Measurements from ENCODE around the gene CYB561D1. TPM values are rescaled to one million over a fixed set of nuclear protein-coding genes. Genes with fewer than 3 reads are reported as not detected.
A peak's percentile ranks its signal among the peaks of the same experiment; 100 is the strongest.

CYB561D1 gene
- total and polyA plus RNA-seq, 9 of the 15 experiments (the other 6 are each of a cell fraction or from before 2014, with no cell fraction given) = 0.71 to 7.2 (median 3.5) TPM

DNA sequence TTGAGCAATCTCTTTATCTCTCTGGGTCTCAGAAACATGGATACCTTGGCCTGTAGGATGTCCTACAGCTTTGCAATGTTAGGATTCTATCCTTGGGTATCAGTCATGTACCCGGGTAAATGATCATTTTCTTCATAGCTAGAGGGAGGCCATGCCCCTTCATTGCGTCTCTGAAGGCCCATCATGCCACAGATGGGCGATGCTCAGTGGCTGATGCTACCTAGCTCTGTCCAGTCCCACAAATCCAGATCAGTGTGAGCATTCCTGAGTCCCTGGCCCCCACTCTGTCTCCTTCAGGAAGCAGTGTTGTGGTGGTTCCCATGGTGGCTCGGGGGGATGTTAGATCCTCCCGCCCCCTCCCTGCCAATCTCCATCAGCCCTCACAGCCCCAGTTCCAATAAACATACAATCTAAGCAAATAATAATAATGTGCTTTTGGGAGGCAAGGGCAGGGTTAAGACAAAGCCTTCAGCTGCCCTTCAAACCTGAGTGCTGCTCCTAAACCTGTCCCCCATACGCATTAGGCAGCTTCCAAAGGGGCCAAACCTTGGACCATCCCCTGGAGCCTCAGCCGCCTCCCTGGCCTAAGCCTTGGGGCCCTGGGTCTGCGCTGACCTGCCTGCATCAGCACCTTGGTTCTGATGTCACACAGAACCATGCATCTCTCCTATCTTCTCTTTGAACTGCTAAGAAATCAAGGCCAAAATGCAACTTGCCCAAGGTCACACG, 45.1 kb downstream of the CYB561D1 start:
- H3K9ac ChIP-seq (ENCODE audit: insufficient read depth in 1 of 2, low read depth in 2 of 2, low read length in 2 of 2) = no peak overlapping the region
- ChIA-PET CTCF (ENCODE audit: low intra/inter-chr PET ratio) (no interaction called here), POLR2A (interaction anchor here (0.6 to 3.6 kb wide), 9 partner anchors 7 to 299 kb away, joined by 3 to 19 read pairs (median 3); partner anchors contain the start of gene GNAI3)
- no TSS peak for BruUV-seq (replicated peaks)
- FAIRE-seq (no peak), DNase-seq (ENCODE audit: extremely low read depth in 1 of 4, low spot score in 3 of 4) (peak in 1 of 4 experiments; percentile 4), ATAC-seq (no peak)
- in situ Hi-C loops (cut with MboI) = no loop called here
- H3K79me2 ChIP-seq (ENCODE audit: control insufficient read depth, insufficient read depth, low read length) = no peaks in the 10 kb centered on the region
- no peaks in the 10 kb centered on the region for H3K9me1 ChIP-seq (ENCODE audit: control insufficient read depth, insufficient read depth, low read length)
- TF ChIP-seq CCNT2 (IDR thresholded peaks at IDR 0.05; ENCODE audit: borderline replicate concordance, extremely low read depth, insufficient read length, low read depth, low read length) = no peak
- TF ChIP-seq, protein P1, sequence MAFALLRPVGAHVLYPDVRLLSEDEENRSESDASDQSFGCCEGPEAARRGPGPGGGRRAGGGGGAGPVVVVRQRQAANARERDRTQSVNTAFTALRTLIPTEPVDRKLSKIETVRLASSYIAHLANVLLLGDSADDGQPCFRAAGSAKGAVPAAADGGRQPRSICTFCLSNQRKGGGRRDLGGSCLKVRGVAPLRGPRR (CRISPR knock-in tag; IDR thresholded peaks at IDR 0.05) = no peak
- TF ChIP-seq JUND (IDR thresholded peaks at IDR 0.05; ENCODE audit: borderline replicate concordance, low read depth, low read length) = no peak
- no peak for TF ChIP-seq JUND (tag; IDR thresholded peaks at IDR 0.05; ENCODE audit: borderline replicate concordance, low read depth, low read length)
- TF ChIP-seq, protein P2, sequence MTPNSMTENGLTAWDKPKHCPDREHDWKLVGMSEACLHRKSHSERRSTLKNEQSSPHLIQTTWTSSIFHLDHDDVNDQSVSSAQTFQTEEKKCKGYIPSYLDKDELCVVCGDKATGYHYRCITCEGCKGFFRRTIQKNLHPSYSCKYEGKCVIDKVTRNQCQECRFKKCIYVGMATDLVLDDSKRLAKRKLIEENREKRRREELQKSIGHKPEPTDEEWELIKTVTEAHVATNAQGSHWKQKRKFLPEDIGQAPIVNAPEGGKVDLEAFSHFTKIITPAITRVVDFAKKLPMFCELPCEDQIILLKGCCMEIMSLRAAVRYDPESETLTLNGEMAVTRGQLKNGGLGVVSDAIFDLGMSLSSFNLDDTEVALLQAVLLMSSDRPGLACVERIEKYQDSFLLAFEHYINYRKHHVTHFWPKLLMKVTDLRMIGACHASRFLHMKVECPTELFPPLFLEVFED (CRISPR knock-in tag; conservative IDR thresholded peaks at IDR 0.05) = no peak
- no peak for TF ChIP-seq TSC22D4 (tag; IDR thresholded peaks at IDR 0.05)
- no peak for TF ChIP-seq CREBBP (IDR thresholded peaks at IDR 0.05; ENCODE audit: low read depth, low read length)
- no peak for TF ChIP-seq SMARCE1 (IDR thresholded peaks at IDR 0.05)
- TF ChIP-seq KDM1A (IDR thresholded peaks at IDR 0.05) = no peak
- no peak for TF ChIP-seq SNRNP70 (optimal IDR thresholded peaks at IDR 0.05; ENCODE audit: low read depth, low read length)
- no peak for TF ChIP-seq FOXJ2 (tag; IDR thresholded peaks at IDR 0.05)
- no peak for TF ChIP-seq ZNF311 (CRISPR knock-in tag; IDR thresholded peaks at IDR 0.05)
- TF ChIP-seq JUN (IDR thresholded peaks at IDR 0.05; ENCODE audit: borderline replicate concordance, low read depth, low read length) = no peak
- no peak for TF ChIP-seq JUN (CRISPR knock-in tag; IDR thresholded peaks at IDR 0.05; ENCODE audit: borderline replicate concordance)
- TF ChIP-seq, protein P3, sequence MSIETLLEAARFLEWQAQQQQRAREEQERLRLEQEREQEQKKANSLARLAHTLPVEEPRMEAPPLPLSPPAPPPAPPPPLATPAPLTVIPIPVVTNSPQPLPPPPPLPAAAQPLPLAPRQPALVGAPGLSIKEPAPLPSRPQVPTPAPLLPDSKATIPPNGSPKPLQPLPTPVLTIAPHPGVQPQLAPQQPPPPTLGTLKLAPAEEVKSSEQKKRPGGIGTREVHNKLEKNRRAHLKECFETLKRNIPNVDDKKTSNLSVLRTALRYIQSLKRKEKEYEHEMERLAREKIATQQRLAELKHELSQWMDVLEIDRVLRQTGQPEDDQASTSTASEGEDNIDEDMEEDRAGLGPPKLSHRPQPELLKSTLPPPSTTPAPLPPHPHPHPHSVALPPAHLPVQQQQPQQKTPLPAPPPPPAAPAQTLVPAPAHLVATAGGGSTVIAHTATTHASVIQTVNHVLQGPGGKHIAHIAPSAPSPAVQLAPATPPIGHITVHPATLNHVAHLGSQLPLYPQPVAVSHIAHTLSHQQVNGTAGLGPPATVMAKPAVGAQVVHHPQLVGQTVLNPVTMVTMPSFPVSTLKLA (conservative IDR thresholded peaks at IDR 0.05) = no peak
- TF ChIP-seq EGR1 (conservative IDR thresholded peaks at IDR 0.05) = no peak
- no peaks in the 10 kb centered on the region for H3K9me3 ChIP-seq (replicated peaks; ENCODE audit: control insufficient read depth, insufficient read depth, low read depth, low read length)
- no peak overlapping the region for H3K27ac ChIP-seq (ENCODE audit: extremely low read depth, low read depth, low read length)
- no peak overlapping the region for H2AFZ ChIP-seq (ENCODE audit: low read depth, low read length)
- no peaks in the 10 kb centered on the region for H4K20me1 ChIP-seq (replicated peaks; ENCODE audit: control insufficient read depth, insufficient read depth, low read length)
- intact Hi-C loops (cut with micrococcal nuclease) = loop anchor here (10.0 kb wide), 1 partner anchor 424 kb away; the partner anchor contains the start of gene ELAPOR1
- H3K4me1 ChIP-seq (replicated peaks in 1 of 2; ENCODE audit: control insufficient read depth in 2 of 2, insufficient read depth in 2 of 2, low read length in 2 of 2) = peaks cover 0 to 12% of the 10 kb centered on the region in 2 experiments; a peak in 3 of 5 replicates
- no peaks in the 10 kb centered on the region for H3K36me3 ChIP-seq (ENCODE audit: control insufficient read depth, insufficient read depth, low read length)
- 30% methylated on average over 9 of the region's 9 CpGs for WGBS (ENCODE audit: insufficient coverage, low coverage, missing lambda C conversion rate)
- H3K4me2 ChIP-seq (ENCODE audit: insufficient read depth, low read length) = no peak overlapping the region
- H3K27me3 ChIP-seq (ENCODE audit: control insufficient read depth in 2 of 2, insufficient read depth in 2 of 2, low read length in 2 of 2) = peaks cover 2 to 13% of the 10 kb centered on the region in 2 experiments; a peak in 2 of 5 replicates
- no peak overlapping the region for H3K4me3 ChIP-seq

All from K562 (cell line).